Cardiac fibroblast (primary cell): ENCODE results near the gene DYNC1I1.

ENCODE experiments used
- DNase-seq, 2 donors: peaks; one replicate each; pipeline versions ENCODE4 v3.0.0 to v3.0.0-alpha.2; 2010; ENCODE audit warnings: low read depth in 2 of 2
- H3K4me3 ChIP-seq, 2 donors: replicated peaks in 1 of 2; 1 replicate in 1 of 2; 2 replicates in 1 of 2; pipeline ENCODE4 v1.5.1; 2011; ENCODE audit warnings: low read depth in 2 of 2, low read length in 2 of 2, mild to moderate bottlenecking in 2 of 2, moderate library complexity in 1 of 2
- TF ChIP-seq, protein P1 (sequence below): IDR thresholded peaks from one replicate; pipeline ENCODE4 v1.5.1; 2011; ENCODE audit warnings: low read depth, mild to moderate bottlenecking, low read length, inconsistent platforms

The DYNC1I1 gene

DNA sequence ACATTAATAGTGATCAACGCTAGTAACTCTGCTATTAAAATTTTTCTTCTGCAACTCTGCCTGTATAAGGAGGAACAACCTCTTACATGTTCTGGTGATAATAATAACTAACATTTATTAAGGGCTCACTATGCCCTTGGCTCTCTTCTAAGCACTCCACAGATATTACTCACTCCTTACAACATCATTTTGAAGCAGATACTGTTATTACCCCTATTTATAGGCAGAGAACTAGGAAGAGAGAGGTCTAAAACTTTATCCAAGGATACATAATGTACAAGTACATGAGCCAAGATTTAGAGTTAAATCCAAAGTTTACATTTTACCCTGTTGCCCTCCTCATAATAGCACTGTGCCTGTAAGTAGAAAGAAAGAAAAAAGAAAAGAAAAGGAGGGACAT lies 205.6 kb downstream of the DYNC1I1 start:
- no peak overlapping the region for H3K4me3 ChIP-seq
- TF ChIP-seq, protein P1, sequence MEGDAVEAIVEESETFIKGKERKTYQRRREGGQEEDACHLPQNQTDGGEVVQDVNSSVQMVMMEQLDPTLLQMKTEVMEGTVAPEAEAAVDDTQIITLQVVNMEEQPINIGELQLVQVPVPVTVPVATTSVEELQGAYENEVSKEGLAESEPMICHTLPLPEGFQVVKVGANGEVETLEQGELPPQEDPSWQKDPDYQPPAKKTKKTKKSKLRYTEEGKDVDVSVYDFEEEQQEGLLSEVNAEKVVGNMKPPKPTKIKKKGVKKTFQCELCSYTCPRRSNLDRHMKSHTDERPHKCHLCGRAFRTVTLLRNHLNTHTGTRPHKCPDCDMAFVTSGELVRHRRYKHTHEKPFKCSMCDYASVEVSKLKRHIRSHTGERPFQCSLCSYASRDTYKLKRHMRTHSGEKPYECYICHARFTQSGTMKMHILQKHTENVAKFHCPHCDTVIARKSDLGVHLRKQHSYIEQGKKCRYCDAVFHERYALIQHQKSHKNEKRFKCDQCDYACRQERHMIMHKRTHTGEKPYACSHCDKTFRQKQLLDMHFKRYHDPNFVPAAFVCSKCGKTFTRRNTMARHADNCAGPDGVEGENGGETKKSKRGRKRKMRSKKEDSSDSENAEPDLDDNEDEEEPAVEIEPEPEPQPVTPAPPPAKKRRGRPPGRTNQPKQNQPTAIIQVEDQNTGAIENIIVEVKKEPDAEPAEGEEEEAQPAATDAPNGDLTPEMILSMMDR: no peak
- no peak for DNase-seq

GRCh38 chr7:95980167-95980566 lies 207.8 kb downstream of the DYNC1I1 start:
- no peak for DNase-seq
- no peak overlapping the region for H3K4me3 ChIP-seq
- TF ChIP-seq, protein P1: no peak

DNA sequence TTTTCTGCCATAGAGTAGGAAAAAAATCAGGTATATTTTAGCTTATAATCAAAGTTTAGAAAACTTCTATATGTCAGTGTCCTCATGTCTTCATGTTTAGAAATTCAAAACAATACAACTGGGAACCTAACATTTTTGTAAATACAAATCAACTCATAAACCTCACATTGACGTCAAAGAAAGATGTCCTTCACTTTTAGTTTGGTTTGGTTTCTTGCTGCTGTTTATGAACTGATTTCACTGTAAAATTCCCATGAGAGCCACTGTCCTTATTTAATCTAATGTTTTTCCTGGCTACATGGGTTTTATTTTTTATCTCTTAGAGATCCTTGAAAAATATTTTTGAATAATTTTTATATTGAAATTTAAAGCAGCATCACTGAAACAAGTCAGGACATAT lies 208.4 kb downstream of the DYNC1I1 start:
- TF ChIP-seq, protein P1: no peak
- no peak overlapping the region for H3K4me3 ChIP-seq
- no peak for DNase-seq

DNA sequence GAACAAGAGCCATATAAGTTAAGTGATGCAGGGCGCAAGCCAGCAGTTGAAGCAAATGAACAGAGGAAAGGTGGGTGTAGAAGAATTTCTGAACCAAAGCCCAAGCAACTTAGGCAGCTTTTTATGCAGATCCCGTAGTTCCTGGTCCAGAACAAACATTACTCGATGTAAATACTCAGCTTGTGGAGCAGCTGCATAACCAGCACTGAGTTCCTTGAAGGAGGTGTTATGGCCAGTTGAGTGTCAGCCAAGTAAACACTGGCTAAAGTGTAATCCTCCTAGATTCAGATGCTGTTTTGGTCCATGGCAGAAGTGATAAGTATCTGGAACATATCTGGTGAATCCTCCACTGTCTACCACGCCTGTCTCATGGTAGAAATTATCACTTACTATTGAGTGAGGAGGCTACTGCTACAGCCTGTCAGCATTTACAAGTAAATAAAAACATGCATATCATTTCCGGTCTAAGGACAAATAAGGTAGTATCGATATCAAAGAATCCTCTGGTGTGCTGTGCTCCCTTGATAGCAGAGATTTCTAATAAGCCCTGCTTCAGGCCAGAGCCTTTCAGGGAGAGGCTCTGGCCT lies 213.9 kb downstream of the DYNC1I1 start:
- TF ChIP-seq, protein P1: no peak
- DNase-seq: no peak
- no peak overlapping the region for H3K4me3 ChIP-seq

DNA sequence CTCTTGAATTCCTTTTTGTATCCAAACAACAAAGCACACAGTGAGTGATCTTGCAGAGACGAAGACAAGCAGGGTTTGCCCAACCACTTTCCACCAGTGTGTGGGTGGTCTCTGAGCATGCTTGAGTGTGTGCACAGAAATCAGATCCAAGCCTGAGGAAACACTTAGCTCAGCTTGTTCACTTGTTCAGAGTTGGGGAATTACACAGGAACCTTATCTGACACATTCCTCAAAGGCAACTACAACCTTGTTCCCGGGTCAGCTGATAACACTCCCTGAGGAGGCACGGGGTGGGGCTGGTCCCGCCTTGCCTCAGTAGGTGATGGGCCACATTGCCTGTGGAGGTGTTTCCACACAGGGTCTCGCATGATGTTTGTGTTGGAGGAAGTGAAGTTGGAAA lies 216.9 kb downstream of the DYNC1I1 start:
- TF ChIP-seq, protein P1: no peak
- DNase-seq: no peak
- H3K4me3 ChIP-seq: no peak overlapping the region

DNA sequence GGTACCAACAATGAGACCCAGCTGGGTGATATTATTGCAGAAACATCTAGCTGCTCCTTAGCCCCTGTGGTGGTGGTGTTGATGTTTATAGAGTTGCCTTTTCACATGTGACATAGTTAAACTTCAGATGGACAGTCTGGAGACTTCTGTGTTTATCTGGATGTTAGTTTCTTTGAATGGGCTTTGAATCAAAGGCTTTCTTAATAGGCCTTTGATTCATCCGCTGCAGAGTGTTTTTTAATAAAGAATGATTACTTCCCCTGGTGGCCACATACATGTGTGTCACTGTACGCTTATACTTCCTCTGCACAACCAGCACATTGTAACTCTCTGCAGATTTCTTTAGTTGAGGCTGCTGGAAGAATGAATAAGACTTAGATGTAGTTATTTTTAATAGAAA lies 221.0 kb downstream of the DYNC1I1 start:
- DNase-seq: no peak
- no peak overlapping the region for H3K4me3 ChIP-seq
- TF ChIP-seq, protein P1: no peak

DNA sequence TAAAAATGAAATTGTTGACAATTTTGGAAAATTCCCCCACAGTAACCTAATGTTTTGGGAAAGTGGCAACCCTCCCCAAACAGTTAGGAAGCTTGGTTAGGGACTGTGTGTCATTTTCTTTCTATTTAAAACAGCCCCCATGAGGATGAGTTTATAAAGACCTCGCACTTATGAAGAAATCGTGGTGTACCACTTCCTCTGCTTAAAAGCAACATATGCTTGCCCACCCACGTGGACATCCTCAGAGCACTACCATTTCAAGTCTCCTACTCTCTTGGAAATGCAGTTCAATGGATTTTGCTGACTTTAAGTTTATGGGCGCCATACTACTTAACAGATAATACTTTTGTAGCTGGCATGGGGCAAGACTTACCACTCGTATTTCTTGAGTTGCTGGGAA lies 223.8 kb downstream of the DYNC1I1 start:
- no peak overlapping the region for H3K4me3 ChIP-seq
- TF ChIP-seq, protein P1: no peak
- no peak for DNase-seq
